ENCODE data around the gene LIX1L.

LIX1L gene

DNA sequence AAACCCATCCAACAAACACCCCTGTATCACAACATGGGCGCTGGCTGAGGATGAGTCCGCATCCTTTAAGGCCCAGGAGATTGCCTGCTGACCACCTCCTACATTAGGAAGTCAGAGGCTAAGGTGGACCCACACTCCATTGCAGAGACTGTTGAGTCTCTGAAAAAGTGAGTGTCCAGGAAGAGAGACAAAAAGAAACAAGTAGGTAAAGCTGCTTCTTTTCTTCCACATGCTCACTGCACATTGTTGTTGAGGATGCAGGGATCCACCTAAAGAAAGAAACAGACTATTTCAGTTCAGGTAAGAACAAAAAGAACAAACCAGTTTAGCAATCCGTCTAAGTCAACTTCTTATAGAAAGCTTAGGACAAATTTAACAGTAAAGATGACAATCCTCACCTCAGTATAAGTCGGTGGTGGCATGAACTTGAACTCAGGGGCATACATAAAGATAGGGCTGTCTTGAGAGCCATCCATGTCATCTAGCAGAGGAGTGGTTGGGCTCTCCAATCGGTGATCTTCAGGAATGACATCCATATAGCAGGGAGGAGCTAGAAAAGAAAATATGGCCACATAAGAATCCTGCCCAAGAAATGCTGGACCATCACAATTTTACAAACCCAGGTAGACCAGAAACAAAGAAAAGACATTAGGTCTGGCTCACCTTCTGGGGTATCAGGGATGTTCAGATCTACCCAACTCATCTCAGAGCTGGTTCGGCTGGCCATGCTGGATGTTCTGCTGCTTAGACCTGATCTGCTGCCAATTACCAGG, 36.0 kb upstream of the LIX1L start:
- Histone ChIP-seq H3K9ac (ENCODE audit: low read length) (peak overlapping the region; percentile 95), H3K4me3 (ENCODE audit: low read length) (peak overlapping the region; percentile 89)
- DNase-seq (ENCODE audit: low read depth), result no peak

DNA sequence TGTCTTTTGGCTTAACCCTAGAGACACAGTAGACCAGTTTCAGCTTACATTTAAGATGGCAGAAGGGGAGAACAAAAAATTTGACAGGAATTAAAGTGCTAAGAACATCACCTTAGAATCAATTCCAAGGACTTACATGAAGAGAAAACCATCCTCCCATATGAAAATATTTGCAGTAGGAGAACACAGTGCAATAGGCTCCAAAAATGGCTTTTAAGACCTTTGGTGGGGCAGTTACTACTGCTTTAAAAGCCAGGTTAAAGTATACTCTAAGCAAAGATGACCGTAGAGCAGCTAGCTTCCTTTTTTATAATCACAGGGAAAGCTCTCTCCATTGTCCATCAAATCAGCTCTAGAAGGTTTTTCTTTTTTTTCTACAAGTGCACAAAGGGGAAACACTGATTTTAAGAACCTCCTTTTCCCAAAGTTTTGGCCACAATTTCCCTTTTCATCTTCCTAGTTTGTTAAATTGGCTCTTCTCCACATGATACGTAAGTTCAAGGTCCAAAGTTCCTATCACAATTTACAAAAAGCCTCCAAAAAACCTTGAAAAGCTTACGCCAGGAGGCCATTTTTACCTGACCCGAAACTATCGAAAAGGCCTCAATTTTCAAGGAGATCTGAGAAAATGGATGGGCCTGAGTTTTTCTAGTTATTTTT, 35.3 kb upstream of the LIX1L start:
- H3K4me3 ChIP-seq (ENCODE audit: low read length), result peak overlapping the region; percentile 89

More for the DNA sequence above, 36.0 kb upstream of the LIX1L start:
- Histone ChIP-seq H3K27me3 (replicated peaks; ENCODE audit: control insufficient read depth, insufficient read depth, low read length) (no peaks in the 10 kb centered on the region), H3K9me3 (ENCODE audit: control insufficient read depth, low read length) (no peaks in the 10 kb centered on the region), H3K4me1 (ENCODE audit: control insufficient read depth, insufficient read depth, low read length) (peaks cover 51% of the 10 kb centered on the region), H3K36me3 (ENCODE audit: control insufficient read depth, insufficient read depth, low read length, severe bottlenecking) (peaks cover 35% of the 10 kb centered on the region)

DNA sequence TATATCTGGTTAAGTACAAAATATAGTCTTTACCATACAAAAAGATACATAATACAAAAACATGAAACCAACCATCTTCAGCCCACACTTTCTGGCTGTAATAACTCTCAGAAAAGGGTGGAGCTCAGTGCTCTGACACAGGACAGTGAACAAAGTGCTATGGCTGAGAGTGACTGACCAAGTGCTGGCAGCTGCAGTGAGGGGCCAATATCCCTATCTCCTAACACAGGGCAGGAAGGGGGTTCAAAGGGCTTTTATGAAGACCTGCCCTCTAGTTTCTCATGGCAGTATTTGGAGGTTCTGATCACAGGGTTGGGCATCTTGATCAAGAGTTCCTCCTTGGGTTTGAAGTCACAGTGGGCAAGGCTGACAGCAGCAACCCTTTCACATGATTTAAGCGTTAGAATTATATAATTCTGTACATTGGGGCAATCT, 34.7 kb upstream of the LIX1L start:
- Histone ChIP-seq H3K27me3 (replicated peaks; ENCODE audit: control insufficient read depth, insufficient read depth, low read length) (no peaks in the 10 kb centered on the region), H3K36me3 (ENCODE audit: control insufficient read depth, insufficient read depth, low read length, severe bottlenecking) (peaks cover 35% of the 10 kb centered on the region), H3K4me3 (ENCODE audit: low read length) (peak overlapping the region; percentile 89), H3K9me3 (ENCODE audit: control insufficient read depth, low read length) (no peaks in the 10 kb centered on the region), H3K9ac (ENCODE audit: low read length) (peak overlapping the region; percentile 95), H3K4me1 (ENCODE audit: control insufficient read depth, insufficient read depth, low read length) (peaks cover 38% of the 10 kb centered on the region)
- no peak for DNase-seq (ENCODE audit: low read depth)

More for the DNA sequence above, 35.3 kb upstream of the LIX1L start:
- peaks cover 44% of the 10 kb centered on the region for H3K4me1 ChIP-seq (ENCODE audit: control insufficient read depth, insufficient read depth, low read length)
- H3K9me3 ChIP-seq (ENCODE audit: control insufficient read depth, low read length), result no peaks in the 10 kb centered on the region
- peaks cover 35% of the 10 kb centered on the region for H3K36me3 ChIP-seq (ENCODE audit: control insufficient read depth, insufficient read depth, low read length, severe bottlenecking)
- H3K27me3 ChIP-seq (replicated peaks; ENCODE audit: control insufficient read depth, insufficient read depth, low read length), result no peaks in the 10 kb centered on the region
- peak overlapping the region; percentile 95 for H3K9ac ChIP-seq (ENCODE audit: low read length)
- no peak for DNase-seq (ENCODE audit: low read depth)

DNA sequence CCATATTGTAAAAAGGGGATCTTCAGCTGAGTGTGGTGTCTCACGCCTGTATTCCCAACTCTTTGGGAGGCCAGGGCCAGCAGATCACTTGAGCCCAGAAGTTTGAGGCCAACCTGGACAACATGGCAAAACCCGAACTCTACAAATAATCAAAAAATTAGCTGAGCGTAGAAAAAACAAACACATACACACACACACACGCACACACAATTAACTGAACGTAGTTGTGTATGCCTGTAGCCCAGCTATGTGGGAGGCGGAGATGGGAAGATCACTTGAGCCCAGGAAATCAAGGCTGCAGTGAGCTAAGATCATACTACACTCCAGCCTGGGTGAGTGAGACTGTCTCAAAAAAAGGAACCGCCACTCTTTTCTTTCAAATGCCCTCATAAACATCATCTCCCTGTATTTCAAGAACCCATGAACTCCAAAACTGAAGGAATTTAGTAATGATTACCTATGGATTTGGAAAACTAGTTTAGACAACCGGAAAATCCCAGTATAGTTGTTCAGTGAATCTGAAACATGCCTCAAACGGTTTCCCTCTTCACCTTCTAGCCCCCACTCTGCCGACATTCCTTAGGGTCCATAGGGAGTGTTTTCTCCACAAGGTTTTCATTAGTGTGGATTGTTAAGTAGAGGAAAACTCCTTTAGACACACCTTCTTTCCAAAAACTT, 34.1 kb upstream of the LIX1L start:
- peak overlapping the region; percentile 95 for H3K9ac ChIP-seq (ENCODE audit: low read length)
- no peaks in the 10 kb centered on the region for H3K9me3 ChIP-seq (ENCODE audit: control insufficient read depth, low read length)
- peak; percentile 56 for DNase-seq (ENCODE audit: low read depth)
- no peaks in the 10 kb centered on the region for H3K27me3 ChIP-seq (replicated peaks; ENCODE audit: control insufficient read depth, insufficient read depth, low read length)
- H3K36me3 ChIP-seq (ENCODE audit: control insufficient read depth, insufficient read depth, low read length, severe bottlenecking), result peaks cover 35% of the 10 kb centered on the region
- peak overlapping the region; percentile 89 for H3K4me3 ChIP-seq (ENCODE audit: low read length)
- peaks cover 33% of the 10 kb centered on the region for H3K4me1 ChIP-seq (ENCODE audit: control insufficient read depth, insufficient read depth, low read length)

DNA sequence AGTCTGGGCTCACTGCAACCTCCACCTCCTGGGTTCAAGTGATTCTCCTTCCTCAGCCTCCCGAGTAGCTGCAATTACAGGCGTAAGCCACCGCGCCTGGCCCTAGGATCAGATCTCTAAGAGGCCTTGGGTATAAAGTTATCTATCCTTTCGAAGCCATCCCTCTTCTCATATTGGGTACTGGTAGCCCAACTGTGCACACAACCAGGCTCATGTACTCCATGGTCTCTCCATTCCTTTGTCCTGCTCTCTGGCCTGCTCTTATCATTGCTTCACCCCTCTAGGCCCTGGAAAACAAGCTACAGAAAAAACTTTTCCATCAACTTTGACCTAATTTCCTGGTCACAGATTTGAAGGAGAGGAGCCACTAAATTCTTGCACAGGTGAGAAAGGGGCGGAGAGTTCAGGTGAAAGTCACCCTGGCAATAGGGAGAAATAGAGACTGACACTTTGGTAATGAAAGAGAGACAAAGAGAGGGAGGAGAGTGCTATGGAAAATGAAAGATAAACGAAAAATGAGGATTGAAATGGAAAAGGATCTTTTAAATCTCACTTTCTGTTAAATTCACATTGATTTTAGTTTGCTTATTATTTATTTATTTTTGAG, 32.5 kb upstream of the LIX1L start:
- H3K9me3 ChIP-seq (ENCODE audit: control insufficient read depth, low read length), result no peaks in the 10 kb centered on the region
- no peaks in the 10 kb centered on the region for H3K27me3 ChIP-seq (replicated peaks; ENCODE audit: control insufficient read depth, insufficient read depth, low read length)
- peaks cover 35% of the 10 kb centered on the region for H3K36me3 ChIP-seq (ENCODE audit: control insufficient read depth, insufficient read depth, low read length, severe bottlenecking)
- peaks cover 42% of the 10 kb centered on the region for H3K4me1 ChIP-seq (ENCODE audit: control insufficient read depth, insufficient read depth, low read length)
- no peak for DNase-seq (ENCODE audit: low read depth)
- no peak overlapping the region for H3K4me3 ChIP-seq (ENCODE audit: low read length)
- H3K9ac ChIP-seq (ENCODE audit: low read length), result peak overlapping the region; percentile 50

DNA sequence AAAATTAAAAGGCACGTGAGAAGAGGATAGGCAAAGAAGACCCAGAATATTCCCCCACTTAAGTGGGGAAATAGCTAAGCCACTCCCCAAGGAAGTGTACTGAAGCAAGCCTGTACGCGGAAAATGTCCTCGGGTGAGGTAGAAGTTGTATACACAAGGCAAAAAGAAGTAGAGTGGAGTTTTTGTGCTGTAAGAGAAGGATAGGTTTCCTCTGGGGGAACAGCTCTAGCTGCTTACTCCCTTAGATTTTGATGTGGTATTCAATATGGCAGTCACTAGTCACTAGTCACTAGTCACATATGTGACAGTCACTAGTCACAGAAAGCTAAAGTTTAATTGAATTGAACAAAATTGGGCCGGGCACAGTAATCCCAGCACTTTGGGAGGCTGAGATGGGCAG, 31.0 kb upstream of the LIX1L start:
- no peak overlapping the region for H3K4me3 ChIP-seq (ENCODE audit: low read length)
- peaks cover 55% of the 10 kb centered on the region for H3K4me1 ChIP-seq (ENCODE audit: control insufficient read depth, insufficient read depth, low read length)
- no peak overlapping the region for H3K9ac ChIP-seq (ENCODE audit: low read length)
- no peaks in the 10 kb centered on the region for H3K27me3 ChIP-seq (replicated peaks; ENCODE audit: control insufficient read depth, insufficient read depth, low read length)
- no peak for DNase-seq (ENCODE audit: low read depth)
- no peaks in the 10 kb centered on the region for H3K9me3 ChIP-seq (ENCODE audit: control insufficient read depth, low read length)
- H3K36me3 ChIP-seq (ENCODE audit: control insufficient read depth, insufficient read depth, low read length, severe bottlenecking), result peaks cover 20% of the 10 kb centered on the region

DNA sequence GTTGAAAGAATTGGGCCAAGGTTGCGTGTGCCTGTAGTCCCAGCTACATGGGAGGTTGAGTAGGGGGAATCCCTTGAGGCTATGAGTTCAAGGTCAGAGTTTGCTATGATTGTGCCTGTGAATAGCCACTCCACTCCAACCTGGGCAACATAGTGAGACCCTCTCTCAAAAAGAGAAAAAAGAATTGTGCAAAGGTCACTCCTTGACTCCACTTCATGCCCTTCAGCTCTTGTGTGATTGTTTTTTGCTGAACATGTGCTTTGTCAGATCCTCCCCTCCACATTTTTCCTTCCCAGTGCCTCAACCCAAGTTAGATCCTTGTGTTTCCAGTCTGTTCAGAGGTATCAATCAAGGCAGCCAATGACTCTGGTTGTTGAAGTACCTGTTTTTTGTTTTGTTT, 30.1 kb upstream of the LIX1L start:
- no peaks in the 10 kb centered on the region for H3K27me3 ChIP-seq (replicated peaks; ENCODE audit: control insufficient read depth, insufficient read depth, low read length)
- no peak for DNase-seq (ENCODE audit: low read depth)
- H3K4me3 ChIP-seq (ENCODE audit: low read length), result no peak overlapping the region
- H3K9me3 ChIP-seq (ENCODE audit: control insufficient read depth, low read length), result no peaks in the 10 kb centered on the region
- H3K4me1 ChIP-seq (ENCODE audit: control insufficient read depth, insufficient read depth, low read length), result peaks cover 55% of the 10 kb centered on the region
- peaks cover 11% of the 10 kb centered on the region for H3K36me3 ChIP-seq (ENCODE audit: control insufficient read depth, insufficient read depth, low read length, severe bottlenecking)
- H3K9ac ChIP-seq (ENCODE audit: low read length), result no peak overlapping the region

DNA sequence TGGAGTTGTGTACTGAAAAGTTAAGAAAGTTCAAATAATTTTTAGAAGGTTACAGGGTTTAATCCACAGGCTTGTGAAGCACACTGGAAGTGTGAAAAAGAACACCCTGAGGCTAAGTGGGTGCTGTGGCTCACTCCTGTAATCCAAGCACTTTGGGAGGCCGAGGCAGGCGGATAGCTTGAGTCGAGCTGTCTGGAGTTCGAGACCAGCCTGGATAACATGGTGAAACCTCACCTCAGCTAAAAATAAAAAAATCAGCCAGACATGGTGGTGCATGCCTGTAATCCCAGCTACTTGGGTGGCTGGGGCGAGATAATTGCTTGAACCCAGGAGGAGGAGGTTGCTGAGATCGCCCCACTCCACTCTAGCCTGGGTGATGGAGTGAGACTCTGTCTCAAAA, 28.7 kb upstream of the LIX1L start:
- Histone ChIP-seq H3K9me3 (ENCODE audit: control insufficient read depth, low read length) (no peaks in the 10 kb centered on the region), H3K4me1 (ENCODE audit: control insufficient read depth, insufficient read depth, low read length) (peaks cover 53% of the 10 kb centered on the region), H3K4me3 (ENCODE audit: low read length) (no peak overlapping the region), H3K9ac (ENCODE audit: low read length) (no peak overlapping the region), H3K27me3 (replicated peaks; ENCODE audit: control insufficient read depth, insufficient read depth, low read length) (no peaks in the 10 kb centered on the region), H3K36me3 (ENCODE audit: control insufficient read depth, insufficient read depth, low read length, severe bottlenecking) (no peaks in the 10 kb centered on the region)
- DNase-seq (ENCODE audit: low read depth), result no peak

DNA sequence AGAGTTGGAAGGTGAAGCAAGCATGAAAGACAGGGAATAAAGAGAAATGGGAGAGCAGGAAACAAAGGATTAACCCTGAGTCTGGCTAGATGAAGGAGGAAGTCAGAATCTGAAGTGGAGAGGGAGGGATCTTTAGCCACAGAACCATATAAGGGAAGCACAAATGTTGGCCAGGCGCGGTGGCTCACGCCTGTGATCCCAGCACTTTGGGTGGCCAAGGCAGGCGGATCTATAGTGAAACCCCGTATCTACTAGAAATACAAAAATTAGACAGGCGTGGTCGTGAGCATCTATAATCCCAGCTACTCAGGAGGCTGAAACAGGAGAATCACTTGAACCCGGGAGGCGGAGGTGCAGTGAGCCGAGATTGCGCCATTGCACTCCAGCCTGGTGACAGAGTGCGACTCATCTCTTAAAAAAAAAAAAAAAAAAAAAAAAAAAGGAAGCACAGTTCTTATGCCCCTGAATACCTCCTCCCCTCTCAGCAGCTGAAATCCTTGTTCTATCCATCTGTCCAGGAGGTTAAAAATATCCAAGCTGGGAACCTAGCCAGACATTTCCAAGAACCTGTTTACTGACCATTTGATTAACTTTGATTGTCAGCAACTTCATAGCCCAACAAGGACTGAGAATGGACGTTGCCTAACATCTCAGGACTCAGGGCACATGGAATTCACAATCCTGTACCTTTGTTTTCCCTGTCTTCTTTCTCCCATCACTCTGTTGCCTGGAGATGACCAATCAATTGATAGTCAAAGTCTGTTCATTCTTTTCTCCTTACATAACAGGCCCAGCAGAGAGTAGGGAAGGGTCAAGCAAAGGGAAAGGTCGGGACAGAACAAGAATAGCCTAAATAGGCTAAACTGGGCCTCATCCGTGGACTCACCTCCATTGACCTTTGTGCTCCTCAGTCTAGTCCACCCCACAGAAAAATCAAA, 28.0 kb upstream of the LIX1L start:
- no peaks in the 10 kb centered on the region for H3K27me3 ChIP-seq (replicated peaks; ENCODE audit: control insufficient read depth, insufficient read depth, low read length)
- peaks cover 52% of the 10 kb centered on the region for H3K4me1 ChIP-seq (ENCODE audit: control insufficient read depth, insufficient read depth, low read length)
- no peaks in the 10 kb centered on the region for H3K9me3 ChIP-seq (ENCODE audit: control insufficient read depth, low read length)
- no peaks in the 10 kb centered on the region for H3K36me3 ChIP-seq (ENCODE audit: control insufficient read depth, insufficient read depth, low read length, severe bottlenecking)
- peak overlapping the region; percentile 26 for H3K4me3 ChIP-seq (ENCODE audit: low read length)
- peak; percentile 67 for DNase-seq (ENCODE audit: low read depth)
- peak overlapping the region; percentile 51 for H3K9ac ChIP-seq (ENCODE audit: low read length)

DNA sequence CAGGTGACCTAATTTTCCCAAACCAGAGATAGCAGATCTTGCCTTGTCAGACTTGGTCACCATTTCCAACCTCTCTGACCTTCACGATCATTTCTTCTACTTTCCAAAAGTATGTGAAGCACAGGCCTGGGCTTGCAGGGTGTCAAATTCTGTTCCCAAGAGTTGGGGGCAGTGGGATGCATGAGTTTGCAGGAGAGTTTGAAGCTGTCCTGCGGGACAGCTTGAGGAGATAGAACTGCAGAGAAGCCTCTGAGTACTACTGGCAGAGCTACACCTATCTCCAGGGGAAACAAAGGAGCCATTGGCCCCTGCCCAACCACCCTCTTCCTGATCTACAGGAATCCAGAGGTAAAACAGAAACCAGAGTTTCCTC, 27.3 kb upstream of the LIX1L start:
- Histone ChIP-seq H3K27me3 (replicated peaks; ENCODE audit: control insufficient read depth, insufficient read depth, low read length) (no peaks in the 10 kb centered on the region), H3K9ac (ENCODE audit: low read length) (peak overlapping the region; percentile 51), H3K9me3 (ENCODE audit: control insufficient read depth, low read length) (no peaks in the 10 kb centered on the region), H3K4me3 (ENCODE audit: low read length) (peak overlapping the region; percentile 26), H3K4me1 (ENCODE audit: control insufficient read depth, insufficient read depth, low read length) (peaks cover 52% of the 10 kb centered on the region), H3K36me3 (ENCODE audit: control insufficient read depth, insufficient read depth, low read length, severe bottlenecking) (no peaks in the 10 kb centered on the region)
- DNase-seq (ENCODE audit: low read depth), result no peak

Measured in adipocyte (in vitro differentiated cells).